ENCODE measurements around the gene TBC1D16. TPM values are rescaled to one million over a fixed set of nuclear protein-coding genes. Genes with fewer than 3 reads are reported as not detected.

Gene TBC1D16
- total and polyA plus RNA-seq, 8 donors: 4.9 to 31.4 (median 19.7) TPM

- intact Hi-C loops (cut with DNase I): loop anchor here in 1 of 3 donors (10.0 kb wide), 1 partner anchor 178 kb away; no protein-coding TSS in a partner anchor
- Histone ChIP-seq H3K27ac (no peak overlapping the region), H3K36me3 (no peaks in the 10 kb centered on the region), H3K4me1 (peaks cover 0 to 11% (median 3%) of the 10 kb centered on the region in 3 donors), H3K9me3 (no peaks in the 10 kb centered on the region), H3K4me3 (no peak overlapping the region), H3K27me3 (no peaks in the 10 kb centered on the region)
- WGBS, 2 donors: 92 to 94% methylated on average over 17 of the region's 17 CpGs
- DNase-seq (peak in 2 of 6 donors; percentile 31 to 48), FAIRE-seq (no peak), ATAC-seq (no peak)
- TF ChIP-seq, protein P1, sequence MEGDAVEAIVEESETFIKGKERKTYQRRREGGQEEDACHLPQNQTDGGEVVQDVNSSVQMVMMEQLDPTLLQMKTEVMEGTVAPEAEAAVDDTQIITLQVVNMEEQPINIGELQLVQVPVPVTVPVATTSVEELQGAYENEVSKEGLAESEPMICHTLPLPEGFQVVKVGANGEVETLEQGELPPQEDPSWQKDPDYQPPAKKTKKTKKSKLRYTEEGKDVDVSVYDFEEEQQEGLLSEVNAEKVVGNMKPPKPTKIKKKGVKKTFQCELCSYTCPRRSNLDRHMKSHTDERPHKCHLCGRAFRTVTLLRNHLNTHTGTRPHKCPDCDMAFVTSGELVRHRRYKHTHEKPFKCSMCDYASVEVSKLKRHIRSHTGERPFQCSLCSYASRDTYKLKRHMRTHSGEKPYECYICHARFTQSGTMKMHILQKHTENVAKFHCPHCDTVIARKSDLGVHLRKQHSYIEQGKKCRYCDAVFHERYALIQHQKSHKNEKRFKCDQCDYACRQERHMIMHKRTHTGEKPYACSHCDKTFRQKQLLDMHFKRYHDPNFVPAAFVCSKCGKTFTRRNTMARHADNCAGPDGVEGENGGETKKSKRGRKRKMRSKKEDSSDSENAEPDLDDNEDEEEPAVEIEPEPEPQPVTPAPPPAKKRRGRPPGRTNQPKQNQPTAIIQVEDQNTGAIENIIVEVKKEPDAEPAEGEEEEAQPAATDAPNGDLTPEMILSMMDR (IDR thresholded peaks at IDR 0.05): no peak
These were observed 52.7 kb downstream of the TBC1D16 start for GRCh38 chr17:79982986-79983385.

DNA sequence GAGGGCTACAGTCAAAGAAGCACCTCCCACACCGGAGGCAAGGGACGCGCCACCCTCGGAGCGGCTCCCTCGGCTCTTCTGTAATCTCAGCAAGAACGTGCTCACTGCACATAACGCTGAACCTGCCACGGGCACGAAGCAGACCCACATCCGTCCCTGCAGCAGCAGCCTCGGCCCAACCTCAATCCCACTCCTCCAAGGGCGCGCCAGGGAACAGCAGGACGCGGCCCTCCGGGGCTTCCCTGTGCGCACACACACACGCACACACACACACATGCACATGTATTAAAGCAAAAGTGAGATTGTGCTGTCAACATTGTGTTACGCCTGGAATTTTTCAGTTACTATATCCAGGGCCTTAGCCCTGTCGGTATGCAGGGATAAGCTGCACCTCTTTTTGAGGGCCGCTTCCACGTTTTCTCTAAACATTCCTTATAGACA, 54.0 kb downstream of the TBC1D16 start:
- 91 to 93% methylated on average over 23 of the region's 23 CpGs for WGBS, 2 donors
- TF ChIP-seq, protein P1 (IDR thresholded peaks at IDR 0.05): no peak
- ATAC-seq: no peak
- DNase-seq: peak in 2 of 6 donors; percentile 42 to 46
- Histone ChIP-seq H3K27ac (no peak overlapping the region), H3K4me3 (no peak overlapping the region), H3K4me1 (no peaks in the 10 kb centered on the region), H3K27me3 (no peaks in the 10 kb centered on the region), H3K9me3 (no peaks in the 10 kb centered on the region), H3K36me3 (no peaks in the 10 kb centered on the region)
- FAIRE-seq: no peak
- intact Hi-C loops (cut with DNase I): loop anchor here in 1 of 3 donors (10.0 kb wide), 1 partner anchor 177 kb away; no protein-coding TSS in a partner anchor

DNA sequence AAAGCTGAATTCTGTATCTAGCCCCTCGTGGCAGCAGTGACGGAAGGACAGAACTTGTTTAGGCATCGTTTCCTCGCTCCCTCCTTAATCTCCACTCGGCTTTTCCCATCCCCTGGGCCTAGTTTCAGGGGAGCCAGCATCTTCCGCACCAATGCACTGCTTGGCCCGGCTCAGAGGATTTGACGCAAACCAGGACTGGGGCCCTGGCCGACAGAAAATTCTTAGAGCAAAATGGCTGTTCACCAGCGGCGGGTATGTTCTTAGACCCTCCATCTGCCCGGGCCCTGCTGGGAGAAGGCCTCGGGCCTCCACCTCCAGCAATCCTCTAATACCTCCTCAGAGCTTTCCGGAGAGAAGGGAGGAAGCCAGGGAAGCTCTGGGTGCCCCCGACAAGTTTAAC, 54.6 kb downstream of the TBC1D16 start:
- 82 to 84% methylated on average over 15 of the region's 15 CpGs for WGBS, 2 donors

DNA sequence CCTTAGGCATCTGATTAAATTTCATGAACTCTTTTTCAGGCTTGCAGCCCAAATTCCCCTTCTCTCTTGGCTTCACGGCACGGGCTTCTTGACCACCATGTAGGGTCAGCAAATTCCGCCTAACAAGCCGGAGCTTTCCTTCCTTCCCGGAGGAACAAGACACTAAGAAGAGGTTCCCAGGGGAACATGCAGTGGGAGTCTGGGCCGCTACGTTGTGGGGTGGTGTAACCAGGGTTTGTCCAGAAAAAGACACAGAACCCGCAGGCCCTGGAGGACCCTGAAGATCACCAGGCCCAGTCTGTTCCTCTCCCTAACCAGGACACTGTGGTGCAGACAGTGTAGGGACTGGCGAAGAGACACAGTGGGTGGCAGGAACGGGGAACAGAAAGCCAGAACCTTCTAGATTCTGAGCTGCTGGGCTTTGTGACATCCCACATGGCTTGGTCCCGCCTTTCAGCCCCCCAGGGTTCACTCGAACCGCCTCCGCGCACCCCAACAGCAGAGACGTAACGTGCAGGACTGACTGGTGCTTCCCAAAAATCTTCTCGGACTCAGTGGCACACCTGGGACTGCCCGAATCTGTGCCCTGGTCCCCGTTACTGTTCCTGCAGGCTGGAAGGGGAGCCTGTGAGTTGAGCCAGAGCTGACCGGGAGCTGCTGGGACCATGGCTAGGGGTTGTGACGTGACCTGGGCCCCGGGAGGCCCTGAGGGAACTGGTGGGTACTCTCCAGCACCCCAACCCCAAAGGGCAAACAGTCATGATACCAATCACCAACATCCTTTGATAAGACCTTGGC, 55.2 kb downstream of the TBC1D16 start:
- no peaks in the 10 kb centered on the region for H3K27me3 ChIP-seq
- H3K9me3 ChIP-seq: no peaks in the 10 kb centered on the region
- WGBS, 2 donors: 93 to 95% methylated on average over 22 to 23 of the region's 23 CpGs
- H3K36me3 ChIP-seq: no peaks in the 10 kb centered on the region
- FAIRE-seq (no peak), DNase-seq (peak in 2 of 6 donors; percentile 37 to 47), ATAC-seq (no peak)
- no peak overlapping the region for H3K4me3 ChIP-seq
- peaks cover 0 to 2% (median 2%) of the 10 kb centered on the region in 3 donors for H3K4me1 ChIP-seq
- intact Hi-C loops (cut with DNase I): loop anchor here in 1 of 3 donors (10.0 kb wide), 1 partner anchor 176 kb away; no protein-coding TSS in a partner anchor
- no peak overlapping the region for H3K27ac ChIP-seq
- TF ChIP-seq, protein P1 (IDR thresholded peaks at IDR 0.05): no peak

More for the DNA sequence above, 54.6 kb downstream of the TBC1D16 start:
- Histone ChIP-seq H3K36me3 (no peaks in the 10 kb centered on the region), H3K27ac (no peak overlapping the region), H3K4me1 (no peaks in the 10 kb centered on the region), H3K9me3 (no peaks in the 10 kb centered on the region), H3K4me3 (no peak overlapping the region), H3K27me3 (no peaks in the 10 kb centered on the region)
- TF ChIP-seq, protein P1 (IDR thresholded peaks at IDR 0.05): no peak
- ATAC-seq (no peak), DNase-seq (peak in 2 of 6 donors; percentile 22 to 38), FAIRE-seq (no peak)
- intact Hi-C loops (cut with DNase I): loop anchor here in 1 of 3 donors (10.0 kb wide), 1 partner anchor 176 kb away; no protein-coding TSS in a partner anchor

All from pancreas (tissue), 10 donors.